Testis (tissue), 2 donors: ENCODE results near the gene KDM2A.

Experiments used
- POLR2A ChIP-seq: fragments of 450-650 bp; IDR thresholded peaks from one replicate; pipeline ENCODE4 v1.6.1; 2017; ENCODE audit warnings: antibody characterized with exemption, mild to moderate bottlenecking, moderate library complexity
- TF ChIP-seq, protein P1 (sequence below), 3 experiments: fragments of 450-650 bp in 2 of 3; fragments of 200-600 bp in 1 of 3; sonication (generic) in 1 of 3; IDR thresholded peaks; one replicate each; pipeline ENCODE4 v1.5.1; 2016 to 2019; ENCODE audit warnings: antibody characterized with exemption in 3 of 3, mild to moderate bottlenecking in 2 of 3, moderate library complexity in 1 of 3

- TF ChIP-seq, protein P1, sequence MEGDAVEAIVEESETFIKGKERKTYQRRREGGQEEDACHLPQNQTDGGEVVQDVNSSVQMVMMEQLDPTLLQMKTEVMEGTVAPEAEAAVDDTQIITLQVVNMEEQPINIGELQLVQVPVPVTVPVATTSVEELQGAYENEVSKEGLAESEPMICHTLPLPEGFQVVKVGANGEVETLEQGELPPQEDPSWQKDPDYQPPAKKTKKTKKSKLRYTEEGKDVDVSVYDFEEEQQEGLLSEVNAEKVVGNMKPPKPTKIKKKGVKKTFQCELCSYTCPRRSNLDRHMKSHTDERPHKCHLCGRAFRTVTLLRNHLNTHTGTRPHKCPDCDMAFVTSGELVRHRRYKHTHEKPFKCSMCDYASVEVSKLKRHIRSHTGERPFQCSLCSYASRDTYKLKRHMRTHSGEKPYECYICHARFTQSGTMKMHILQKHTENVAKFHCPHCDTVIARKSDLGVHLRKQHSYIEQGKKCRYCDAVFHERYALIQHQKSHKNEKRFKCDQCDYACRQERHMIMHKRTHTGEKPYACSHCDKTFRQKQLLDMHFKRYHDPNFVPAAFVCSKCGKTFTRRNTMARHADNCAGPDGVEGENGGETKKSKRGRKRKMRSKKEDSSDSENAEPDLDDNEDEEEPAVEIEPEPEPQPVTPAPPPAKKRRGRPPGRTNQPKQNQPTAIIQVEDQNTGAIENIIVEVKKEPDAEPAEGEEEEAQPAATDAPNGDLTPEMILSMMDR (IDR thresholded peaks at IDR 0.05), result no peak
- TF ChIP-seq POLR2A, result no peak
These were observed 789 bp upstream of the KDM2A start for GRCh38 chr11:67118181-67118766.
